IMR-90 (cell line): ENCODE results near the gene STX8. TPM values are rescaled to one million over a fixed set of nuclear protein-coding genes. Genes with fewer than 3 reads are reported as not detected.

Experiments
- ATAC-seq: fragments of 200-7000 bp; cut with Tn5 transposase; 2 replicates; pipeline ENCODE4 v1.9.1; 2020; ENCODE audit warnings: low read depth, mild to moderate bottlenecking, moderate library complexity
- BruUV-seq: library from RNA; stranded (reverse); fragments of 400-500 nt; replicated peaks from 2 replicates; lab custom pipeline; 2021; lab: Mats Ljungman, UMichigan
- CTCF ChIA-PET: fragments of 300-600 bp; formaldehyde crosslinking; extraction: SDS; loops from one replicate; lab custom pipeline; 2021; ENCODE audit warnings: antibody characterized with exemption; lab: Yijun Ruan, JAX
- POLR2A ChIA-PET: fragments of 300-600 bp; sonication (Branson Sonifier 250); formaldehyde crosslinking; loops from one replicate; lab custom pipeline; 2022; ENCODE audit warnings: antibody characterized with exemption; ENCODE audit not compliant: unreplicated experiment; lab: Charles Lee
- DNase-seq: peaks from one replicate; pipeline ENCODE4 v3.0.0; 2013
- H2AFZ ChIP-seq: replicated peaks from 2 replicates; pipeline ENCODE3; 2013; ENCODE audit warnings: low read length, mild to moderate bottlenecking; ENCODE audit not compliant: poor library complexity
- H2AK5ac ChIP-seq: 2 replicates; pipeline ENCODE4 v1.6.1; 2013; ENCODE audit warnings: low read depth, low read length, inconsistent platforms
- H2AK9ac ChIP-seq: replicated peaks from 2 replicates; pipeline ENCODE3; 2013; ENCODE audit warnings: mild to moderate bottlenecking, low read depth, low read length, moderate library complexity; ENCODE audit not compliant: poor library complexity
- H2BK120ac ChIP-seq: 2 replicates; pipeline ENCODE4 v1.6.1; 2013; ENCODE audit warnings: low read depth, low read length, inconsistent platforms
- H2BK15ac ChIP-seq: 3 replicates; pipeline ENCODE4 v1.6.1; 2013; ENCODE audit warnings: low read depth, low read length, inconsistent platforms
- H2BK20ac ChIP-seq: 2 replicates; pipeline ENCODE4 v1.6.1; 2013; ENCODE audit warnings: low read depth, mild to moderate bottlenecking, inconsistent platforms, low read length, moderate library complexity
- H2BK5ac ChIP-seq: 2 replicates; pipeline ENCODE4 v1.6.1; 2013; ENCODE audit warnings: mild to moderate bottlenecking, low read depth, low read length, inconsistent platforms; ENCODE audit not compliant: poor library complexity, severe bottlenecking
- H3K14ac ChIP-seq: replicated peaks from 2 replicates; pipeline ENCODE4 v1.6.1; 2013; ENCODE audit warnings: low read depth, low read length, inconsistent platforms
- H3K18ac ChIP-seq: 2 replicates; pipeline ENCODE4 v1.6.1; 2013; ENCODE audit warnings: low read depth, low read length, control low read depth
- H3K23ac ChIP-seq: 2 replicates; pipeline ENCODE4 v1.6.1; 2013; ENCODE audit warnings: low read depth, low read length, inconsistent platforms
- H3K27ac ChIP-seq: 2 replicates; pipeline ENCODE4 v1.5.1; 2013; ENCODE audit warnings: mild to moderate bottlenecking, control low read depth, low read length; ENCODE audit not compliant: insufficient read depth
- H3K27me3 ChIP-seq: 2 replicates; pipeline ENCODE4 v1.6.1; 2013; ENCODE audit warnings: low read length; ENCODE audit not compliant: control insufficient read depth, insufficient read depth
- H3K36me3 ChIP-seq: 2 replicates; pipeline ENCODE4 v1.6.1; 2013; ENCODE audit warnings: low read length, mixed read lengths; ENCODE audit not compliant: control insufficient read depth, insufficient read depth
- H3K4ac ChIP-seq: 2 replicates; pipeline ENCODE4 v1.6.1; 2013; ENCODE audit warnings: low read depth, low read length, inconsistent platforms
- H3K4me1 ChIP-seq: 2 replicates; pipeline ENCODE4 v1.6.1; 2013; ENCODE audit warnings: low read length, mixed read lengths; ENCODE audit not compliant: control insufficient read depth, insufficient read depth
- H3K4me2 ChIP-seq: 2 replicates; pipeline ENCODE4 v1.6.1; 2013; ENCODE audit warnings: low read depth, mild to moderate bottlenecking, control low read depth, low read length, moderate library complexity
- H3K4me3 ChIP-seq: 2 replicates; pipeline ENCODE4 v1.5.1; 2013; ENCODE audit warnings: low read depth, mild to moderate bottlenecking, control low read depth, low read length, moderate library complexity; ENCODE audit not compliant: insufficient read depth
- H3K56ac ChIP-seq: 2 replicates; pipeline ENCODE4 v1.6.1; 2013; ENCODE audit warnings: low read length, inconsistent platforms; ENCODE audit not compliant: insufficient read depth; ENCODE audit errors: extremely low read depth
- H3K79me1 ChIP-seq, 2 experiments: 2 replicates each; pipeline ENCODE4 v1.6.1; 2013; ENCODE audit warnings: low read length in 2 of 2, inconsistent platforms in 1 of 2, low read depth in 1 of 2
- H3K9ac ChIP-seq: 2 replicates; pipeline ENCODE4 v1.6.1; 2013; ENCODE audit warnings: low read depth, low read length, control low read depth
- H3K9me1 ChIP-seq: 2 replicates; pipeline ENCODE4 v1.6.1; 2013; ENCODE audit warnings: low read length, inconsistent platforms; ENCODE audit not compliant: insufficient read depth
- H3K9me3 ChIP-seq: 2 replicates; pipeline ENCODE4 v1.6.1; 2013; ENCODE audit warnings: low read length; ENCODE audit not compliant: control insufficient read depth, insufficient read depth
- H4K20me1 ChIP-seq: 2 replicates; pipeline ENCODE4 v1.6.1; 2013; ENCODE audit warnings: low read length, inconsistent platforms; ENCODE audit not compliant: insufficient read depth
- H4K5ac ChIP-seq: 2 replicates; pipeline ENCODE4 v1.6.1; 2013; ENCODE audit warnings: mild to moderate bottlenecking, low read depth, low read length, control low read depth
- H4K8ac ChIP-seq, 2 experiments: 2 replicates each; pipeline ENCODE4 v1.6.1; 2013; ENCODE audit warnings: low read depth in 2 of 2, low read length in 2 of 2, control low read depth in 1 of 2, inconsistent platforms in 1 of 2
- H4K91ac ChIP-seq: 2 replicates; pipeline ENCODE4 v1.6.1; 2013; ENCODE audit warnings: low read depth, low read length, inconsistent platforms; ENCODE audit not compliant: insufficient read depth
- CEBPB ChIP-seq: IDR thresholded peaks from 2 replicates; pipeline ENCODE4 v1.6.1; 2012; ENCODE audit warnings: low read depth, low read length, improper control_type of control experiment
- CHD1 ChIP-seq: IDR thresholded peaks from 2 replicates; pipeline ENCODE4 v1.6.1; 2012; ENCODE audit warnings: low read depth, low read length, improper control_type of control experiment
- FOS ChIP-seq: fragments of 150-350 bp; IDR thresholded peaks from 2 replicates; pipeline ENCODE4 v1.6.1; 2016; ENCODE audit warnings: low read depth, low read length
- POLR2A ChIP-seq: IDR thresholded peaks from 2 replicates; pipeline ENCODE4 v1.6.1; 2012; ENCODE audit warnings: mild to moderate bottlenecking, low read depth, low read length
- RAD21 ChIP-seq: IDR thresholded peaks from 2 replicates; pipeline ENCODE4 v1.6.1; 2012; ENCODE audit warnings: low read length, improper control_type of control experiment
- SMC3 ChIP-seq: fragments of 150-350 bp; IDR thresholded peaks from 2 replicates; pipeline ENCODE4 v1.6.1; 2016; ENCODE audit warnings: low read depth, mild to moderate bottlenecking, antibody characterized with exemption, low read length, moderate library complexity
- WGBS, 2 experiments: methylation state at CpG; one replicate each; pipeline versions ENCODE4 v1.1.5 to v1.1.7; 2013; ENCODE audit warnings: missing lambda C conversion rate in 2 of 2; ENCODE audit not compliant: insufficient read length in 1 of 2; ENCODE audit errors: extremely low coverage in 2 of 2; 5-methylcytosine and 5-hydroxymethylcytosine counted together
- dilution Hi-C: fragments of 300-500 bp; cut with HindIII; formaldehyde crosslinking; loops from one replicate; pipeline ENCODE4 v1.14.3; 2018; ENCODE audit warnings: low sequenced_read_pairs; ENCODE audit not compliant: unreplicated experiment
- in situ Hi-C: fragments of 300-500 bp; cut with MboI; formaldehyde crosslinking; loops from 3 replicates; pipeline ENCODE4 v1.14.3; 2019; ENCODE audit warnings: low sequenced_read_pairs, inconsistent platforms, mixed read lengths
- intact Hi-C: fragments of 100-400 bp; cut with micrococcal nuclease; formaldehyde crosslinking; loops from 2 replicates; pipeline ENCODE4 v1.10.0; 2022
- polyA plus RNA-seq, 3 experiments: library from polyadenylated mRNA; depleted of rRNA; stranded (reverse); fragments of >200 nt; gene quantifications; 2 replicates each; pipeline ENCODE4 v1.2.3, GENCODE V29; 2012; ENCODE audit warnings: low replicate concordance in 1 of 3
- total RNA-seq: library from RNA; depleted of rRNA; stranded (reverse); fragments of >200 nt; gene quantifications from 2 replicates; pipeline ENCODE4 v1.2.3, GENCODE V29; 2012
- TF ChIP-seq, protein P1 (sequence below): fragments of 150-350 bp; IDR thresholded peaks from 2 replicates; pipeline ENCODE4 v1.6.1; 2016; ENCODE audit warnings: low read depth, mild to moderate bottlenecking, low read length, moderate library complexity, borderline replicate concordance

The STX8 gene
- total and polyA plus RNA-seq, 2 of the 4 experiments (the other 2 are of a cell fraction): 26.5 to 47.0 TPM

- H4K5ac ChIP-seq: no peak overlapping the region
- CTCF ChIA-PET: interaction anchor here (0.6 kb wide), 1 partner anchor 11 kb away, joined by 5 read pairs; no protein-coding TSS in a partner anchor
- dilution Hi-C loops: no loop called here
- no peak overlapping the region for H3K9ac ChIP-seq
- no peak overlapping the region for H3K23ac ChIP-seq
- no peaks in the 10 kb centered on the region for H3K79me1 ChIP-seq
- H4K20me1 ChIP-seq: no peaks in the 10 kb centered on the region
- intact Hi-C loops: no loop called here
- H3K14ac ChIP-seq: no peak overlapping the region
- H3K9me1 ChIP-seq: no peaks in the 10 kb centered on the region; the same call in 1 of the 2 replicates
- H2AFZ ChIP-seq: no peak overlapping the region
- no peak overlapping the region for H3K4me2 ChIP-seq
- H2BK20ac ChIP-seq: no peak overlapping the region
- H2AK5ac ChIP-seq: no peak overlapping the region
- no peak overlapping the region for H4K91ac ChIP-seq
- TF ChIP-seq SMC3 (no peak), FOS (no peak), CHD1 (no peak), CEBPB (no peak), POLR2A (no peak), RAD21 (no peak)
- TF ChIP-seq, protein P1, sequence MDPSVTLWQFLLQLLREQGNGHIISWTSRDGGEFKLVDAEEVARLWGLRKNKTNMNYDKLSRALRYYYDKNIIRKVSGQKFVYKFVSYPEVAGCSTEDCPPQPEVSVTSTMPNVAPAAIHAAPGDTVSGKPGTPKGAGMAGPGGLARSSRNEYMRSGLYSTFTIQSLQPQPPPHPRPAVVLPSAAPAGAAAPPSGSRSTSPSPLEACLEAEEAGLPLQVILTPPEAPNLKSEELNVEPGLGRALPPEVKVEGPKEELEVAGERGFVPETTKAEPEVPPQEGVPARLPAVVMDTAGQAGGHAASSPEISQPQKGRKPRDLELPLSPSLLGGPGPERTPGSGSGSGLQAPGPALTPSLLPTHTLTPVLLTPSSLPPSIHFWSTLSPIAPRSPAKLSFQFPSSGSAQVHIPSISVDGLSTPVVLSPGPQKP: no peak
- H3K9me3 ChIP-seq: no peaks in the 10 kb centered on the region
- no peaks in the 10 kb centered on the region for H3K27me3 ChIP-seq
- H2BK120ac ChIP-seq: no peak overlapping the region
- DNase-seq: no peak
- H3K4me3 ChIP-seq: no peak overlapping the region
- BruUV-seq: no TSS peak
- H3K4ac ChIP-seq: no peak overlapping the region
- in situ Hi-C loops: loop anchor here (25.0 kb wide), 1 partner anchor 757 kb away; the partner anchor contains the start of gene MFSD6L
- POLR2A ChIA-PET: no interaction called here
- no peak for ATAC-seq
- peaks cover 4% of the 10 kb centered on the region for H3K36me3 ChIP-seq
- no peak overlapping the region for H4K8ac ChIP-seq
- no peak overlapping the region for H3K27ac ChIP-seq
- 90% methylated on average over 2 of the region's 7 CpGs; no CpG with 5 or more reads in 1 of the 2 experiments for WGBS, 2 experiments
- no peak overlapping the region for H2BK15ac ChIP-seq
- H3K4me1 ChIP-seq: no peaks in the 10 kb centered on the region
- H3K56ac ChIP-seq: no peak overlapping the region
- no peak overlapping the region for H2BK5ac ChIP-seq
- no peak overlapping the region for H3K18ac ChIP-seq
- no peak overlapping the region for H2AK9ac ChIP-seq
Observed at GRCh38 chr17:9544221-9544620, 31.4 kb downstream of the STX8 start.
